Erythroblast (primary cell): ENCODE data around the gene HAPLN2.

Source experiments
- GATA1 ChIP-seq: IDR thresholded peaks from 2 replicates; pipeline ENCODE4 v1.6.1; 2011; ENCODE audit warnings: low read depth, mild to moderate bottlenecking, control low read depth, low read length, moderate library complexity
- POLR2A ChIP-seq: IDR thresholded peaks from 2 replicates; pipeline ENCODE4 v1.6.1; 2011; ENCODE audit warnings: mild to moderate bottlenecking, low read length

GRCh38 chr1:156579472-156579871, 39.7 kb upstream of the HAPLN2 start, which contains the start of gene TTC24:
- TF ChIP-seq POLR2A: no peak
- no peak for TF ChIP-seq GATA1
